AG10803 (cell line): ENCODE results near the gene RAB40C.

Source experiments
- DNase-seq: peaks from one replicate; pipeline ENCODE4 v3.0.0; 2010; ENCODE audit warnings: low read depth
- H3K4me3 ChIP-seq: 2 replicates; pipeline ENCODE4 v1.5.1; 2011; ENCODE audit warnings: mild to moderate bottlenecking, low read length, control low read depth
- TF ChIP-seq, protein P1 (sequence below): conservative IDR thresholded peaks from 2 replicates; pipeline ENCODE4 v1.5.1; 2011; ENCODE audit warnings: mild to moderate bottlenecking, low read length, control low read depth, inconsistent platforms

Gene RAB40C

GRCh38 chr16:600781-601180 is 10.9 kb downstream of the RAB40C start:
- H3K4me3 ChIP-seq: no peak overlapping the region
- TF ChIP-seq, protein P1, sequence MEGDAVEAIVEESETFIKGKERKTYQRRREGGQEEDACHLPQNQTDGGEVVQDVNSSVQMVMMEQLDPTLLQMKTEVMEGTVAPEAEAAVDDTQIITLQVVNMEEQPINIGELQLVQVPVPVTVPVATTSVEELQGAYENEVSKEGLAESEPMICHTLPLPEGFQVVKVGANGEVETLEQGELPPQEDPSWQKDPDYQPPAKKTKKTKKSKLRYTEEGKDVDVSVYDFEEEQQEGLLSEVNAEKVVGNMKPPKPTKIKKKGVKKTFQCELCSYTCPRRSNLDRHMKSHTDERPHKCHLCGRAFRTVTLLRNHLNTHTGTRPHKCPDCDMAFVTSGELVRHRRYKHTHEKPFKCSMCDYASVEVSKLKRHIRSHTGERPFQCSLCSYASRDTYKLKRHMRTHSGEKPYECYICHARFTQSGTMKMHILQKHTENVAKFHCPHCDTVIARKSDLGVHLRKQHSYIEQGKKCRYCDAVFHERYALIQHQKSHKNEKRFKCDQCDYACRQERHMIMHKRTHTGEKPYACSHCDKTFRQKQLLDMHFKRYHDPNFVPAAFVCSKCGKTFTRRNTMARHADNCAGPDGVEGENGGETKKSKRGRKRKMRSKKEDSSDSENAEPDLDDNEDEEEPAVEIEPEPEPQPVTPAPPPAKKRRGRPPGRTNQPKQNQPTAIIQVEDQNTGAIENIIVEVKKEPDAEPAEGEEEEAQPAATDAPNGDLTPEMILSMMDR: peak; percentile 25; the same call in 1 of the 2 replicates
- DNase-seq: no peak

DNA sequence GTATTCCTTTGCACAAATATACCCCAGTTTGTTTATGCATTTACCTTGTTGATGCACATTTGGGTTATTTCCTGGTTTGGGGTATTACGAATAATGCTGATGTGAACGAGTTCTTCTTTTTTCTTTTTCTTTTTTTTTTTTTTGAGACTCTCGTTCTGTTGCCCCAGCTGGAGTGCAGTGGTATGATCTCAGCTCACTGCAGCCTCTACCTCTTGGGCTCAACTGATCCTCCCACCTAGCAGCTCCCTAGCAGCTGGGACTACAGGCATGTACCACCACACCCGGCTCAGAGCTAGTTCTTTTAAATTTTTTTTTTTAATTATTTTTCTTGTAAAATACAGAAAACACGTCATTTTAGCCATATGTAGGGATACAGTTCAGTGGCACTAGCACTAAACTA is 14.1 kb downstream of the RAB40C start:
- TF ChIP-seq, protein P1: no peak
- H3K4me3 ChIP-seq: no peak overlapping the region

GRCh38 chr16:606656-607307 is 16.9 kb downstream of the RAB40C start:
- TF ChIP-seq, protein P1: no peak
- H3K4me3 ChIP-seq: no peak overlapping the region
- DNase-seq: no peak

More for the DNA sequence above, 14.1 kb downstream of the RAB40C start:
- DNase-seq: no peak

DNA sequence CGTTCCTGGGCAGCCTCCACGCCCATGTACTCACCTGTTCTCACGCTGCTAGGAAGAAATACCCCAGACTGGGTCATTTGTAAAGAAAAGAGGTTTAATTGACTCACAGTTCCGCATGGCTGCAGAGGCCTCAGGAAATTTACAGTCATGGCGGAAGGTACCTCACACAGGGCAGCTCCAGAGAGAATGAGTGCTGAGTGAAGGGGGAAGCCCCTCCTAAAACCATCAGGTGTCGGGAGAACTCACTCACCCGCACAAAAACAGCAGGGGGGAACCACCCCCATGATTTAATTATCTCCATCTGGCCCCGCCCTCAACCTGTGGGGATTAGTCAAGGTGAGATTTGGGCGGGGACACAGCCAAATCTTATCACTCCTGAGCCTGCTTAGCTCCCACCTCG is 18.2 kb downstream of the RAB40C start:
- TF ChIP-seq, protein P1: no peak
- DNase-seq: no peak

DNA sequence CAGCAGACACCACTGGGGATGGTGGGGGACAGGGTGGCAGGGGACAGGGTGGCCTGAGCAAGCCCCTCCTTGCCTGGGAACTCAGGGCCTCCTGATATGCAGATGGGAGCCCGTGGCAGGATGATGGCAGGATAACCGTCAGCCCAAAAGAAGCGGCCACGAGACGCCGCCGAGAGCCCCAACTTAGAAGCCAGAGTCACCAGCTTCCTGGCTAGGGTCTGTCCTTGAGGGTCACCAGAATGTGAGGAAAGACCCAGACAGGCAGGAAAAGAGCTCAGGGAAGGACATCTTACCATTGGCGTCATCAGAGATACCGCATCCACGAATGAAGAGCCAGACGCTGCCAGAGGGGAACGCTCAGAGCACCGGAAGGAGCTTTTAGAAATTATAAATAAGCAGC is 19.4 kb downstream of the RAB40C start:
- TF ChIP-seq, protein P1: no peak
- no peak for DNase-seq
- H3K4me3 ChIP-seq: no peak overlapping the region

More for the DNA sequence above, 18.2 kb downstream of the RAB40C start:
- no peak overlapping the region for H3K4me3 ChIP-seq

- TF ChIP-seq, protein P1: no peak
- no peak overlapping the region for H3K4me3 ChIP-seq
- no peak for DNase-seq
These were observed 20.1 kb downstream of the RAB40C start for GRCh38 chr16:609984-610383.
